Measurements from ENCODE around the gene IL5. TPM values are rescaled to one million over a fixed set of nuclear protein-coding genes. Genes with fewer than 3 reads are reported as not detected.

Gene IL5
- total and polyA plus RNA-seq, 11 donors, result not detected

DNA sequence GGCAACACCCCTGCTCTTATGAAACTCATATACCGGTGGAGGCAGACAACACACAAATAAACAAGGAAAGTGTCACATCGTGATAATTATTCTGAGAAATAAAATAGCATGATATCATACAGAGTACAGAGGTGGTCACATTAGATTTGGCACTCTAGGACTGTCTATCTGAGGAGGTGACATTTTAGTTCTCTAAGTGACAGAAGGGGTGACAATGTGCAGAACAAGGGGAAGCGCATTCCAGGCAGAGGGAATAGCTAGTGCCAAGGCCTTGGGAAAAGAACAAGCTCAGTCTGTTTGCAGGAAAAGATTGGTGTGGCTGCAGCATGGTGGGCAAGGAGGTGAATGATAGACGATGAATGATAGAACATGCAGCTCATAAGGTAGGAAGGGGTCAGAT, 40.1 kb downstream of the IL5 start:
- no peak for TF ChIP-seq POLR2A (IDR thresholded peaks at IDR 0.05)
- TF ChIP-seq, protein P1, sequence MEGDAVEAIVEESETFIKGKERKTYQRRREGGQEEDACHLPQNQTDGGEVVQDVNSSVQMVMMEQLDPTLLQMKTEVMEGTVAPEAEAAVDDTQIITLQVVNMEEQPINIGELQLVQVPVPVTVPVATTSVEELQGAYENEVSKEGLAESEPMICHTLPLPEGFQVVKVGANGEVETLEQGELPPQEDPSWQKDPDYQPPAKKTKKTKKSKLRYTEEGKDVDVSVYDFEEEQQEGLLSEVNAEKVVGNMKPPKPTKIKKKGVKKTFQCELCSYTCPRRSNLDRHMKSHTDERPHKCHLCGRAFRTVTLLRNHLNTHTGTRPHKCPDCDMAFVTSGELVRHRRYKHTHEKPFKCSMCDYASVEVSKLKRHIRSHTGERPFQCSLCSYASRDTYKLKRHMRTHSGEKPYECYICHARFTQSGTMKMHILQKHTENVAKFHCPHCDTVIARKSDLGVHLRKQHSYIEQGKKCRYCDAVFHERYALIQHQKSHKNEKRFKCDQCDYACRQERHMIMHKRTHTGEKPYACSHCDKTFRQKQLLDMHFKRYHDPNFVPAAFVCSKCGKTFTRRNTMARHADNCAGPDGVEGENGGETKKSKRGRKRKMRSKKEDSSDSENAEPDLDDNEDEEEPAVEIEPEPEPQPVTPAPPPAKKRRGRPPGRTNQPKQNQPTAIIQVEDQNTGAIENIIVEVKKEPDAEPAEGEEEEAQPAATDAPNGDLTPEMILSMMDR (IDR thresholded peaks at IDR 0.05), result no peak

DNA sequence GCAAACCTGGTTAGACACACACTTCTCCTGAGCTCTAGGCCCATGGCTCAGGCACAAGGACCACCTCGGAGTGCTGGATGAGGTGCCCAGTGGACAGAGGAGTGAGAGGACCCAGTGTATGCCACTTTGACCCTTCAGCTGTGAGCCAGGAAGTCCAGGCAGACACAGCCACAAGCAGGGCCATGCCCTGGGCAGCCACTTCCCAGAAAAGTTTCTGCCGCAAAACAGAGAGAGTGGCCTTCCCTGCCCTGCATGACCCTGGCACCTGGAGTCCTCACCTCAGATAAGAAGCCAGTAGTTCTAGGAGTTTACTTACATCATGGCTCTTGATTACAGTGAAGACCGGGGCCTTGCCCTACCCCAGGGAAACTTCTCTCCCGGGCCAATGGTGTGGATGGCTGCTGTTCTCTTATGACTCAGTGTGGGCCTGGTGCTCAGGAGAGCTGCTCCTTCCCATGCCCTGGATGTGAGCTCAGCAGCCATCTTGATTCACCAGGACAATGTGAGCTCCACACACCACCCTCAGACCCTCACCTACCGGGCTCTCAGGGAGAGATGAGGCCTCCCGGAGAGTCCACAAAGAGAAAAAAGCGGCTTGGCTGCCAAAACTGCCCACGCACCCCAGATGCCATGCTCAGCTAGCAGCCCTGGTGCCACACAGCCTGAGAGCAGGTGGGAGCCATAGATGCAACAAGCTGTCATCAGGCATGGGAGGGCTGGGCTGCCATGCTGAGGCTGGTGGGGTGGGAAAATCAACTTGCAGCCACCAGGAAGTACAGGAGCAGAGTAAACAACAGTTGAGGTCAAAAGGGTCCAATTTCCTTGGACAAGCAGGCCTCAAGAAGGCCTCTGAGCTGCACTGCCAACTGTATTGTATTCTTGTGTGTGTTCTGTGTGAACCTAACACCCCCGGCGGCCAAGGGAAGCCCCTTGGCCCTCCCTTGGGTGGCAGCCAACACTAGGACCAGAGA, 41.1 kb downstream of the IL5 start:
- Histone ChIP-seq H3K36me3 (no peaks in the 10 kb centered on the region), H3K27ac (peak overlapping the region in 10 of 12 donors; percentile 4 to 96 (median 24)), H3K4me3 (no peak overlapping the region), H3K4me1 (peaks cover 0 to 63% (median 28%) of the 10 kb centered on the region in 12 donors), H3K9me3 (no peaks in the 10 kb centered on the region), H3K27me3 (no peaks in the 10 kb centered on the region)
- DNase-seq (peak in 1 of 5 donors; percentile 29), ATAC-seq (no peak)
- TF ChIP-seq POLR2A (IDR thresholded peaks at IDR 0.05), result no peak
- TF ChIP-seq, protein P1 (IDR thresholded peaks at IDR 0.05), result no peak
- WGBS, 4 donors, result 77 to 79% (median 78%) methylated on average over 8 to 10 of the region's 10 CpGs
- intact Hi-C loops (cut with DNase I), result loop anchor here in 9 of 10 donors (1.0 to 10.0 kb wide), 5 partner anchors 115 to 230 kb away; no protein-coding TSS in a partner anchor

More for the DNA sequence above, 40.1 kb downstream of the IL5 start:
- Histone ChIP-seq H3K27ac (peak overlapping the region in 7 of 12 donors; percentile 4 to 55 (median 32)), H3K27me3 (no peaks in the 10 kb centered on the region), H3K4me1 (peaks cover 0 to 53% (median 18%) of the 10 kb centered on the region in 12 donors), H3K4me3 (no peak overlapping the region), H3K36me3 (no peaks in the 10 kb centered on the region), H3K9me3 (no peaks in the 10 kb centered on the region)
- intact Hi-C loops (cut with DNase I), result loop anchor here in 3 of 10 donors (5.0 to 10.0 kb wide), 2 partner anchors 228 to 231 kb away; no protein-coding TSS in a partner anchor
- ATAC-seq (peak in 3 of 4 donors; percentile 35 to 55 (median 48)), DNase-seq (no peak)
- WGBS, 4 donors, result 58 to 65% (median 58%) methylated on average over 4 of the region's 4 CpGs

DNA sequence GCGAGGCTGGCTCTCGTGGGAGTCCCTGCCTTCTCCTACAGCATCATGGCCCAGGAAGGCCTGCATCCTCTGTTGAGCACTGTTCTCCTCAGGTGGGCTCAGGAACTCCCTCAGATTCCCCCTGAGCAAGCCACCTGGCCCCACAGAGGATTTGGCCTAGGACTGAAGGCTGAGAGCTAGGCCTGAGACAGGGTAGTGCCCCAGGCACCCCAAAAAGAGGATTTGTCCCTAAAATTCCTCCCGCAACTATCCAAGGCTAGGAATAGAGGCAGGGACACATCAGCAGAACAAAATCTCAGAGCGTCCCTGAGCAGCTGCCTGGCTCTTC, 41.7 kb downstream of the IL5 start:
- Histone ChIP-seq H3K9me3 (no peaks in the 10 kb centered on the region), H3K27me3 (no peaks in the 10 kb centered on the region), H3K27ac (peak overlapping the region in 4 of 12 donors; percentile 15 to 96 (median 34)), H3K36me3 (no peaks in the 10 kb centered on the region), H3K4me3 (no peak overlapping the region), H3K4me1 (peaks cover 0 to 66% (median 31%) of the 10 kb centered on the region in 12 donors)
- TF ChIP-seq POLR2A (IDR thresholded peaks at IDR 0.05), result no peak
- TF ChIP-seq, protein P1 (IDR thresholded peaks at IDR 0.05), result no peak
- intact Hi-C loops (cut with DNase I), result loop anchor here in 9 of 10 donors (1.0 to 10.0 kb wide), 5 partner anchors 115 to 229 kb away; no protein-coding TSS in a partner anchor
- DNase-seq, result no peak
- no peak for ATAC-seq
- 70 to 89% (median 79%) methylated on average over 4 of the region's 4 CpGs for WGBS, 4 donors
